HL-60 (cell line): ENCODE results near the gene GPR39.

ENCODE experiments used
- DNase-seq, 2 experiments: peaks; one replicate each; pipeline ENCODE4 v3.0.0-alpha.2; 2010 to 2020; ENCODE audit warnings: low read depth in 1 of 2, low spot score in 1 of 2
- H3K27ac ChIP-seq: fragments of 250-450 bp; sonication (Bioruptor Pico); replicated peaks from 2 replicates; pipeline ENCODE4 v1.5.1; 2020; ENCODE audit warnings: mild to moderate bottlenecking, moderate library complexity
- H3K27me3 ChIP-seq: fragments of 250-450 bp; sonication (Bioruptor Pico); 2 replicates; pipeline ENCODE4 v1.5.1; 2021; ENCODE audit warnings: mild to moderate bottlenecking, moderate library complexity; ENCODE audit not compliant: insufficient read depth, poor library complexity, severe bottlenecking
- H3K4me3 ChIP-seq: replicated peaks from 2 replicates; pipeline ENCODE4 v1.5.1; 2011; ENCODE audit warnings: mild to moderate bottlenecking, control low read depth, low read length; ENCODE audit not compliant: insufficient read depth
- GABPA ChIP-seq: IDR thresholded peaks from 2 replicates; pipeline ENCODE4 v1.6.1; 2012; ENCODE audit warnings: low read depth
- POLR2AphosphoS5 ChIP-seq: IDR thresholded peaks from 2 replicates; pipeline ENCODE4 v1.6.1; 2012; ENCODE audit warnings: low read depth
- SPI1 ChIP-seq: IDR thresholded peaks from 2 replicates; pipeline ENCODE4 v1.6.1; 2012; ENCODE audit warnings: low read depth, mild to moderate bottlenecking, borderline replicate concordance
- TF ChIP-seq, protein P1 (sequence below): IDR thresholded peaks from 2 replicates; pipeline ENCODE4 v1.6.1; 2012; ENCODE audit warnings: low read depth; ENCODE audit not compliant: insufficient replicate concordance
- TF ChIP-seq, protein P2 (sequence below): IDR thresholded peaks from one replicate; pipeline ENCODE4 v1.5.1; 2011; ENCODE audit warnings: low read length, control low read depth, inconsistent platforms; ENCODE audit not compliant: insufficient read depth

Gene GPR39

DNA sequence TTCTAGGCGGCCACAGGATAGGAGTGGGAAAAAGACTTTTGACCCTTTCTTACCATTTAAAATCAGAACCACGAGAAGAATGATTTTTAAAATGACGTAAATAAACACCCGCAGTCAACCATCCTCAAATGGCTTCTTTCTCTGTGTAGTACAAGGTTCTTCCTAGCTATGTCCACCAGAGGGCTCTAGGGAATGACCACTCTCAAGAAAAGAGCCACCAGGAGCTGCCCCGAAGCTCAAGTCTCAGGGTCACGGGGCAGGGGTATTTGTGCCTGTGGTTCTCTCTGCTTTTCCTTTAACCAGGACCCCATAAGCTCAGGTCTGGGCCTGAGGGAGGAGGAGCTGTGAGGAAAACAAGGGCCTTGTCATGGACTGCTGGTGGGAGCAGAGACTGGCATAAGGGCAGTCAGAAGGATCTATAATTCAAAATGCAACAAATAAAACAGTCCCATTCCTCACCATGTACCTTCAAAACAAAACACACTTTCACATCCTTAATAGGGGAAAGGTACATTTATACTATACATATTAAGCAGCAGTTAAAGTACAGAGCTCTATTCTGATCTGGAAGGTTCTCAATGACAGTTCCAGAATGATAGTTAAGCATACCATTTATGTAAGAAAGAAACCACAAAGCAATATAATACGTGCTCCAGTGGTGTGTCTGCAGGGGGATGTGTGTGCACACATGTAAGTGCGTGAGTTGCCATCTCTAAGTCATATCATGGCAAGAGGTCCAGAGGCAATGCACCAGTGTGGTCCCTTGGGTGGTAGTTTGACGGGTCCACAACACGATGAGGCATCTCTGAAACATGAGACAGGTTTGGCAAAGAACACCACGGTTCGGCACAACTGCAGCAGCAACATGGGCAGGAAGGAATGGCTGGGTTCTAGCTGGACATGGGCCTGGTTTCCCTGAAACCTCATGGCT, 234.8 kb downstream of the GPR39 start:
- no peak for DNase-seq
- TF ChIP-seq, protein P1, sequence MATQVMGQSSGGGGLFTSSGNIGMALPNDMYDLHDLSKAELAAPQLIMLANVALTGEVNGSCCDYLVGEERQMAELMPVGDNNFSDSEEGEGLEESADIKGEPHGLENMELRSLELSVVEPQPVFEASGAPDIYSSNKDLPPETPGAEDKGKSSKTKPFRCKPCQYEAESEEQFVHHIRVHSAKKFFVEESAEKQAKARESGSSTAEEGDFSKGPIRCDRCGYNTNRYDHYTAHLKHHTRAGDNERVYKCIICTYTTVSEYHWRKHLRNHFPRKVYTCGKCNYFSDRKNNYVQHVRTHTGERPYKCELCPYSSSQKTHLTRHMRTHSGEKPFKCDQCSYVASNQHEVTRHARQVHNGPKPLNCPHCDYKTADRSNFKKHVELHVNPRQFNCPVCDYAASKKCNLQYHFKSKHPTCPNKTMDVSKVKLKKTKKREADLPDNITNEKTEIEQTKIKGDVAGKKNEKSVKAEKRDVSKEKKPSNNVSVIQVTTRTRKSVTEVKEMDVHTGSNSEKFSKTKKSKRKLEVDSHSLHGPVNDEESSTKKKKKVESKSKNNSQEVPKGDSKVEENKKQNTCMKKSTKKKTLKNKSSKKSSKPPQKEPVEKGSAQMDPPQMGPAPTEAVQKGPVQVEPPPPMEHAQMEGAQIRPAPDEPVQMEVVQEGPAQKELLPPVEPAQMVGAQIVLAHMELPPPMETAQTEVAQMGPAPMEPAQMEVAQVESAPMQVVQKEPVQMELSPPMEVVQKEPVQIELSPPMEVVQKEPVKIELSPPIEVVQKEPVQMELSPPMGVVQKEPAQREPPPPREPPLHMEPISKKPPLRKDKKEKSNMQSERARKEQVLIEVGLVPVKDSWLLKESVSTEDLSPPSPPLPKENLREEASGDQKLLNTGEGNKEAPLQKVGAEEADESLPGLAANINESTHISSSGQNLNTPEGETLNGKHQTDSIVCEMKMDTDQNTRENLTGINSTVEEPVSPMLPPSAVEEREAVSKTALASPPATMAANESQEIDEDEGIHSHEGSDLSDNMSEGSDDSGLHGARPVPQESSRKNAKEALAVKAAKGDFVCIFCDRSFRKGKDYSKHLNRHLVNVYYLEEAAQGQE, result no peak
- no peak for TF ChIP-seq POLR2AphosphoS5
- TF ChIP-seq, protein P2, sequence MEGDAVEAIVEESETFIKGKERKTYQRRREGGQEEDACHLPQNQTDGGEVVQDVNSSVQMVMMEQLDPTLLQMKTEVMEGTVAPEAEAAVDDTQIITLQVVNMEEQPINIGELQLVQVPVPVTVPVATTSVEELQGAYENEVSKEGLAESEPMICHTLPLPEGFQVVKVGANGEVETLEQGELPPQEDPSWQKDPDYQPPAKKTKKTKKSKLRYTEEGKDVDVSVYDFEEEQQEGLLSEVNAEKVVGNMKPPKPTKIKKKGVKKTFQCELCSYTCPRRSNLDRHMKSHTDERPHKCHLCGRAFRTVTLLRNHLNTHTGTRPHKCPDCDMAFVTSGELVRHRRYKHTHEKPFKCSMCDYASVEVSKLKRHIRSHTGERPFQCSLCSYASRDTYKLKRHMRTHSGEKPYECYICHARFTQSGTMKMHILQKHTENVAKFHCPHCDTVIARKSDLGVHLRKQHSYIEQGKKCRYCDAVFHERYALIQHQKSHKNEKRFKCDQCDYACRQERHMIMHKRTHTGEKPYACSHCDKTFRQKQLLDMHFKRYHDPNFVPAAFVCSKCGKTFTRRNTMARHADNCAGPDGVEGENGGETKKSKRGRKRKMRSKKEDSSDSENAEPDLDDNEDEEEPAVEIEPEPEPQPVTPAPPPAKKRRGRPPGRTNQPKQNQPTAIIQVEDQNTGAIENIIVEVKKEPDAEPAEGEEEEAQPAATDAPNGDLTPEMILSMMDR, result no peak
- no peak for TF ChIP-seq SPI1
- no peak for TF ChIP-seq GABPA
- Histone ChIP-seq H3K27me3 (no peaks in the 10 kb centered on the region), H3K4me3 (no peak overlapping the region), H3K27ac (no peak overlapping the region)

DNA sequence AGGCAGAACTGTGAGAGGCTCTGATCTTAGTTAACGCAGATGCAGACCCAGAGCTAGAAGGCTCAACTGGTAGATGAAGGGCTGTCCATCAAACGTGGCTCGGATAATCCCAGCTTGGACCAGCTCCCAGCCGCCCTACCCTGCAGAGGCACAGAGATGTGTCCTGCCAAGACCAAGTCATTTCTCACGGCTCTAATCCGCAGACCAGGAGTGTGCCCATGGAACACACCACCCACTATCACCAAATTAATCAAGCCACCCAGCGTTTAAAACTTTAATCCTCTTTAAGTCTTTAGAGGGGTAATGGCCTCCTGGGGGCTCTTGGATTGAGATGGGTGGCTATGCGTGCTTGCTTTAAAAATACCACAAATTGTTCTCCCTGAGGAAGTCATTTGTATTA, 235.9 kb downstream of the GPR39 start:
- Histone ChIP-seq H3K27me3 (no peaks in the 10 kb centered on the region), H3K27ac (no peak overlapping the region), H3K4me3 (no peak overlapping the region)
- TF ChIP-seq, protein P1, result no peak
- TF ChIP-seq SPI1, result no peak
- TF ChIP-seq POLR2AphosphoS5, result no peak
- TF ChIP-seq, protein P2, result no peak
- no peak for TF ChIP-seq GABPA
- DNase-seq, result no peak

DNA sequence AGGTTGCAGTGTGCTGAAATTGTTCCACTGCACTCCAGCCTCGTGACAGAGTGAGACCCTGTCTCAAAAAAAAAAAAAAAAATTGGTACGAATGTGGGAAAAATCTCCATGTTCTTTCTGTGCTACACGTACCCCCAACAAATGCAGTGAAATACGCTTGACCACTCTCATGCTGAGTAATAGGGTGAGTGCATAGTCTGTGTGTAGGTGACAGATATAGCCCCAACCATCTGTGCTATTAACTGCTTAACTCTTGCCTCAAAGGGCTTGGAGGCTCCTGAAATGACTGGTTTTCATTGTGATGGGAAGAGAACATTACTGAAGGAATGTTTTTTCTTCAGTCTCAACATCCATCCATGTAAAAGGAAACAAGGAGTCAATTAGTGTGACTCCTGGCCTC, 237.7 kb downstream of the GPR39 start:
- Histone ChIP-seq H3K27me3 (no peaks in the 10 kb centered on the region), H3K27ac (no peak overlapping the region), H3K4me3 (no peak overlapping the region)
- no peak for TF ChIP-seq POLR2AphosphoS5
- no peak for TF ChIP-seq SPI1
- TF ChIP-seq, protein P2, result no peak
- TF ChIP-seq, protein P1, result no peak
- TF ChIP-seq GABPA, result no peak
- no peak for DNase-seq
